T-helper 2 cell treated with Interferon-gamma antibody and Interleukin-4, amounts not matched to agents 100 ng/mL and 5 ng/mL, for 36 hours (primary cell): ENCODE data around the gene ZNF546. TPM values are rescaled to one million over a fixed set of nuclear protein-coding genes. Genes with fewer than 3 reads are reported as not detected.
"Not testable (repeated sequence)": the region's sequence is repeated elsewhere in the genome, so short reads cannot be mapped to it uniquely, and the experiment has no call there.

Experiments used
- intact Hi-C: fragments of 100-400 bp; cut with micrococcal nuclease; formaldehyde crosslinking; loops from one replicate; pipeline ENCODE4 v1.15.1; 2023
- total RNA-seq: library from RNA; stranded (reverse); gene quantifications from 2 replicates; pipeline ENCODE4 v1.2.3, GENCODE V29; 2022

Gene ZNF546
- total RNA-seq, result 5.4 and 6.1 TPM in 2 replicates

- intact Hi-C loops, result loop anchor here (1.0 kb wide), 3 partner anchors 26 to 93 kb away; partner anchors contain the start of genes PSMC4, ZNF780A and ZNF780B
These were observed at the start of gene ZNF546 for GRCh38 chr19:39996811-39997637. TSS of gene ZNF546 (plus strand) at chr19:39997060. CDS start at chr19:39998327, 1,267 bp downstream.

- intact Hi-C loops, result no loop called here
These were observed 47.7 kb upstream of the ZNF546 start for GRCh38 chr19:39949026-39949747.

- intact Hi-C loops, result no loop called here
These were observed 45.7 kb upstream of the ZNF546 start for GRCh38 chr19:39951065-39951650.

GRCh38 chr19:39951686-39952085, 45.2 kb upstream of the ZNF546 start:
- intact Hi-C loops, result no loop called here

- intact Hi-C loops, result loop anchor here (1.0 kb wide), 2 partner anchors 10 to 15 kb away; no protein-coding TSS in a partner anchor
These were observed 42.9 kb upstream of the ZNF546 start for GRCh38 chr19:39953915-39954314.

- intact Hi-C loops, result not testable (repeated sequence)
These were observed 39.0 kb upstream of the ZNF546 start for GRCh38 chr19:39957886-39958285.

GRCh38 chr19:39958942-39959341, 37.9 kb upstream of the ZNF546 start:
- intact Hi-C loops, result not testable (repeated sequence)

GRCh38 chr19:39959407-39959806, 37.5 kb upstream of the ZNF546 start:
- intact Hi-C loops, result not testable (repeated sequence)

GRCh38 chr19:39963898-39964297, 33.0 kb upstream of the ZNF546 start:
- intact Hi-C loops, result no loop called here

GRCh38 chr19:39966617-39967016, 30.2 kb upstream of the ZNF546 start:
- intact Hi-C loops, result no loop called here

- intact Hi-C loops, result no loop called here
These were observed 29.3 kb upstream of the ZNF546 start for GRCh38 chr19:39967561-39967960.

GRCh38 chr19:39968789-39969188, 28.1 kb upstream of the ZNF546 start:
- intact Hi-C loops, result loop anchor here (1.0 kb wide), 1 partner anchor 15 kb away; no protein-coding TSS in a partner anchor

- intact Hi-C loops, result loop anchor here (1.0 kb wide), 1 partner anchor 16 kb away; no protein-coding TSS in a partner anchor
These were observed 27.6 kb upstream of the ZNF546 start for GRCh38 chr19:39969266-39969665.

GRCh38 chr19:39969681-39970424, 27.0 kb upstream of the ZNF546 start:
- intact Hi-C loops, result loop anchor here (1.0 to 5.0 kb wide), 4 partner anchors 17 to 145 kb away; partner anchors contain the start of gene FBL

- intact Hi-C loops, result loop anchor here (2.0 to 5.0 kb wide), 3 partner anchors 78 to 146 kb away; partner anchors contain the start of gene FBL
These were observed 26.5 kb upstream of the ZNF546 start for GRCh38 chr19:39970425-39970674.

GRCh38 chr19:39970675-39971379, 26.0 kb upstream of the ZNF546 start, which contains the start of gene PSMC4:
TSS of gene PSMC4 (plus strand) at chr19:39971165. CDS start at chr19:39971203, 38 bp downstream.
- intact Hi-C loops, result loop anchor here (1.0 to 5.0 kb wide), 6 partner anchors 25 to 146 kb away; partner anchors contain the start of genes FBL and ZNF780A

GRCh38 chr19:39971380-39972035, 25.4 kb upstream of the ZNF546 start:
- intact Hi-C loops, result loop anchor here (1.0 to 5.0 kb wide), 6 partner anchors 25 to 147 kb away; partner anchors contain the start of genes FBL and ZNF780A

GRCh38 chr19:39974377-39975155, 22.3 kb upstream of the ZNF546 start:
- intact Hi-C loops, result loop anchor here (5.0 kb wide), 1 partner anchor 82 kb away; no protein-coding TSS in a partner anchor

- intact Hi-C loops, result no loop called here
These were observed 14.0 kb upstream of the ZNF546 start for GRCh38 chr19:39982883-39983282.
